CD4-positive, alpha-beta T cell treated with Interferon alpha-2 for 1 hour (primary cell): ENCODE results near the gene GRIK4.
"Not testable (repeated sequence)": the region's sequence is repeated elsewhere in the genome, so short reads cannot be mapped to it uniquely, and the experiment has no call there.

Source experiments
- DNase-seq, 2 donors: peaks; one replicate each; pipeline ENCODE4 v3.0.0-alpha.2; 2020 to 2022

GRIK4 gene

DNA sequence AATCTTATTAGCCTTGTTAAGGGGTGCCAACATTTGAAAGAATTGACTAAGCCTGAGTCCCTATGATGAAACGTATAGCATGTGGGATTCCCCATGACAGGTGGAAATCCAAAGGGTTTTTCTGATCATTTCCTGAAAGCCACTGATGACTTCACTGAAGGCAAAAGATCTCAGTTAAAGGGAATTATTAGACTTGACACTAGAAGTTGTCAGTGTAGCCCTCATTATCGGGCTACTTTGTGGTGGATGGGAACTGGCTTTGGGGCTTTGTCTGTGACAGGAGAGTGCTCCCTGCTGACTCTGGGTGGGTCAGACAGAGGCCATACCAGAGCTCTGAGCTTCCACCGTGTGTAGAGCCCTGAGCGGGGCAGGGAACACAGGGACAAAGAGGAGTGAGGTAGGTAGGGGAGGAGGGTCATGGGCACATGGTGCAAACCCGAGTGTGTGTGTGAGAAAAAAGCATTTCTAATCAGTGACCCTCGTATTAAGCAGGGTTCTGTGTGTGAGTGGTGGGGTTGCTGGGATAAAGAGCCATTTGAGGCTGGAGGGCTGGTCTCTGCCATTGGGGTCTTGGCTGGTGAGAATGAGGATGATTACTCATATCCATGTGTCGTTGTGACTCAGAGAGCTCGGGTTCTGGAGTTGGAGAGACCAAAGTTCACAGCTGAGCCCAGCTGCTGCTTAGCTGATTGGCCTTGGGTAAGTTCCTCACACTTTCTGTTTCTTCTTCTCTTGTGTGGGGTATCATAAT, 101.1 kb downstream of the GRIK4 start:
- DNase-seq: peak in 1 of 2 donors; percentile 0

DNA sequence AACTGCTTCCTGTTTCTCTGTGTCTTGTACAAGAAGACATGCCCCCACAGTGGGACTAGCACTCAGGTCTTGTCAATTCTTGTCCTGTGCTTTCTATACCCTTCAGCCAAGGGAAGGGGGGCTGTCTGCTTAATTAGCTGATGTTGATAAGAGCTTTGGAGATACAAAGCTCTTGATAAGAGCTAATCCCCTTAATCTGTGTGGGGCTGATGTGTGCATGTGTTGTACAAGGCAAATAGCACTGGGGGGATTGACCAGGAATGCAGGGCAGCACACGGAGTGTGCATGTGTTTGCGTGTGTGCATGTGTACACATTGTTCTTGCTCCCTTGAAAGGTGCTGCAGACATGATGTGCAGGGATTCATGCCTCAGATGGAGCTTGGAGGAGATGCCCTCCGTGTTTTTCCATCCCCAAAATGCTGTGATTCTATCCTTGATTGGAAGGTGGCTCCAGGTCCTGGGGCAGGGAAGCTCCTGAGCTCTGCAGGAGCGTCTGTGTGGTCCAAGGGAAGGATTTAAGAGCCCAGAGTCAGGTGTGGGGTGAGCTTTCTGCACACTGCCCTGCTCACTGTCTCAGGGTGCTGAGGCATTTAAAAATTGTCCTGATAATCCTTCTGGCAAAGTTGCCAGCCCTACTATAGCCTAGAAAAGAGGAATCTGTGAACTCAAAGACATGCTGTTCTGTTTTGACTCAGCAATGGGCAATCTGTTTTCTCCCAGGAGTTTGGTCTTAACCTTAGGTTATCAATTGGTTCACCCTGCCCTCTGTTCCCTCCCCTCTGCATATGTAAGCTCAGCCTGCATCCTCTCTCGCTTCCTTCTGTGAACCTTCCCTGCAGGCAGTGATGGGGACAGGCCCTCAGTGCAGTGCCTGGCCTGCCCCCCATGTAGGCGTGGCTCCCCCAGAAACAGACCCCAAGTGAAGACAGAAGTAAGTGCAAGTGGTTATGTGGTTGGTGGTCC, 102.0 kb downstream of the GRIK4 start:
- no peak for DNase-seq

DNA sequence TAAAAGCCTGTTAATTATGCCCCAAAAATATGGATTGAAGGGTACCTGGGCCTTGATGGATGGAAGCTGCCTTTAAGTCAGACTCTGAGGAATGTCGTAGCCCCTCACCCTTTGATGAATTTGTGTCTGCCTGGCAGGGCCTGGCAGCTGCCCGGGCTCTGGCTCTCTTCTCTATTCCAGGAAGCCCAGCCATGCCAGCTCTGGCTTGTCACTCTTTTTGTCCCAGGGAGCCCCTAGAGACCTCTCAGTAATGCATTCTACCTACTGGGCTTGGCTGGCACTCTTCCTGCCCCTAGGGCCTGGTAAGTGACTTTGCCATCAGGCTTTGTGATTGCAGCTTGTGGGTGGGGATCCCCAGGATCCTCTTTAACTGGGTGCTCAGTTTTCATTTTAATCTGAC, 103.8 kb downstream of the GRIK4 start:
- DNase-seq: no peak

DNA sequence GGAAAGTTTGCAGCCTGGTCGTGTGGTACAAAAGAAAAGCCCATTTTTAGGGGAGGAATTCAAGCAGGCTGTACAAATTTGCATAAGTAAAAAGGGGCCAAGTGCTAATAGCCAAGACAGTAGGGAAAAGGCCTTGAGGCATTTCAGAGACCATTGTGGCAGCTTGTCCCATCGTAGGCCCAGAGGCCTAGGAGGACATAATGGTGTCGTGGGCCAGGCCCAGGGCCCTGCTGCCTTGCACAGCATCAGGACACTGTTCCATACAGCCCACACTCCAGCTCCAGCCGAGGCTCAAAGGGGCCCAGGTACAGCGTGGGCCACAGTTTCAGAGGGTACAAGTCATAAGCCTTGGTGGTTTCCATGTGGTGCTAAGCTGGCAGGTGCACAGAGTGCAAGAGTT, 106.9 kb downstream of the GRIK4 start:
- no peak for DNase-seq

DNA sequence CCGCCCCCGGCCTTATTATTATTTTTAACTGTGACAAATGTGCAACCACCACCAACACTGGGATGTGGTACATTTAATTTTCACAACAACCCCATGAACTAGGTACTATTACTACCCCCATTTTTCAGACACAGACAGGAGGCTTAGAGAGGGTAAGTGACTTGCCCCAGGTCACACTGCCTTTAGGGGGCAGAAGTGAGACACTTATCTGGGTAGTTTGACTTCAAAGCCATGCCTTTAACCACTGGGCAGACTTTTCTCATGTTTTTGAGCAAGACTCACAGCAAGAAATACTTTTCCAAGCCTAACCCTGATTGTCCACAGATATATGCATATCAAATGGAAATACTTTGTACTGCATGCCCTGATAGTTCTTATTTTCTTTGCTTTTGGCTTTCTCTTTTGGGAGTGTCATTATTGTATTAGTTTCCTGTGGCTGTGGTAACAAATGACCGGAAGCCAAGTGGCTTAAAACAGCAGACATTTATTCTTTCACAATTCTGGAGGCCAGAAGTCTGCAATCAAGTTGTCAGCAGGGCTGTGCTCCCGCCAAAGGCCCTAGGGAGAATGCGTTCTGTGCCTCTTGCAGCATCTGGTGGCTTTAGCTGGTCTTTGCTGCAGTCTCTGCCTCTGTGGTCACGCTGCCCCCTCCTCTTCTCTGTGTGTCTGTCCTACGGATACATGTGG, 110.8 kb downstream of the GRIK4 start:
- no peak for DNase-seq

GRCh38 chr11:120624992-120625391, 113.4 kb downstream of the GRIK4 start:
- DNase-seq: not testable (repeated sequence)

DNA sequence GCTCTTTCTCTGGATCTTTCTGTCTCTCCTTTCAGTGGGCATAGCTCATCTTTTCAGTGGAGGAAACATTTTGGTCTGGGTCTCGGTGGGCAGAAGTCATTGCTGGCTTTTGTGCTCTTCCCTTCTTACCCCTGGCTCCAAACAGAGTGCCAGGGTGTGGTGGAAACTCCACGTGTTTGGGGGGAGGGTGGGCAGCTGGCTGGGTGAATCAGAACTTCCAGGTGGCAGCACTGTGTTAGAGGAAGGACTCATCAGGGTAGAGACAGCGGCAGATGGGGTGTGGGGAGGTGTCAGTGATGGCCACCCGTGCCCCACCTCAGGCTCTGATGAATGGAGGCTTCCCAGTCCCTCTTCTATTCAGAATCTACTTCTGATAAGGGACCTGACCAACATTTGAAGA, 114.0 kb downstream of the GRIK4 start:
- no peak for DNase-seq

GRCh38 chr11:120626791-120627190, 115.2 kb downstream of the GRIK4 start:
- no peak for DNase-seq

- no peak for DNase-seq
Measured at GRCh38 chr11:120627327-120628163, 116.0 kb downstream of the GRIK4 start.

GRCh38 chr11:120629407-120630080, 118.0 kb downstream of the GRIK4 start:
- DNase-seq: no peak

GRCh38 chr11:120630122-120630521, 118.6 kb downstream of the GRIK4 start:
- no peak for DNase-seq

GRCh38 chr11:120632579-120632978, 121.0 kb downstream of the GRIK4 start:
- no peak for DNase-seq

DNA sequence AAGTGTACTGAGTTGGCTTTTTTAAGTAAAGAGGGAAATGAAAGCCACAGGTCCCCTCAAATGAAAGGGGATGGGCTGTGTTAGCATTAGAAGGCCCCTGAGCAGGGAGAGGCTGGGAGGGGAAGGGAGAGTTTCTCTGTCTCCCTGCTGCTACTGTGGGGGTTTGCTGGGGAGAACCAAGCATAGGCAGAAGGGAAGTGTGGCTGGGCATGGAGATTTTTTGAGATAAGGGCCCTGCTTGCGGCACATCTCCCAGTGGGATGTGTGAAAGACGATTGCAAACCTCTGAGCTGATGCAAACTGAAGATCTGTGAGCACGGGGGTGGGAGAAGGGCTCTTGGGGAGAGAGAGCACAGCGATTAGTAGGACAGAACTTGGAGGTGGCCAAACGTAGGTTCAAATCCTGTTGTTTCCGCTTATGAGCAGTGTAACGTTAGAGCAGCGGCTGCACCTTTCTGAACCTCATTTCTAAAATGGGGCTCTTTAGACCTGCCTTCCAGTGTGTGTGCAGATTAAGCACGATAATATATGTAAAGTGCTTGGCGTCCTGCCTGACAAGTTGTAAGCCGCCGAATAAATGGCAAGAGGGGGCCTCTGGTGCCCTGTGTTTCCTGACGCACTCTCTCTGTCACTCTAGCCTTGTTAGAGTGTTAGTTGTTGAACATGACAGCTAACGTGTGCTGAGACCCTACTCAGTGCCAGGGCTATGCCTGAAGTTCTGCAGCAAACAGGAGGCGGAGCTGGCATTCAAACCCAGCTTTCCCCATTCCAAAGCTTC, 122.3 kb downstream of the GRIK4 start:
- DNase-seq: no peak

DNA sequence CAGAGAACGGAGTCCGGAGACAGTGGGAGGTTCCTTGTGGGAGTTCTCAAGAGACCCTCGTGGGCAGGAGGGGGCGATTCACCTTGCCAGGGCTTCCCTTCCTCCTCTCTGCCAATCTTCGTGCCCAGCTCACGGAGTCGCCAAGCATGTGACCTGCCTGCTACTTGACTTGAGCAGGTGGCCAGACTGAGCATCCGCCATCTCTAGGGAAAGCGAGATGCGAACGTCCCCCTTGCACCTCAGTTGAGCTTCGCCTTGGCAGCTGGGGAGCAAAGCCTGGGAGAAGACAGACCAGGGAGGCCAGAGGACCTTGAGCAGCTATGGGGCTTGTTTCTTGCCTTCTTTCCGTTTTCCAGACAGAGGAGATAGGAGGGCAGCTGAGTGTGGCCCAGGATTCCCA, 123.2 kb downstream of the GRIK4 start:
- no peak for DNase-seq

DNA sequence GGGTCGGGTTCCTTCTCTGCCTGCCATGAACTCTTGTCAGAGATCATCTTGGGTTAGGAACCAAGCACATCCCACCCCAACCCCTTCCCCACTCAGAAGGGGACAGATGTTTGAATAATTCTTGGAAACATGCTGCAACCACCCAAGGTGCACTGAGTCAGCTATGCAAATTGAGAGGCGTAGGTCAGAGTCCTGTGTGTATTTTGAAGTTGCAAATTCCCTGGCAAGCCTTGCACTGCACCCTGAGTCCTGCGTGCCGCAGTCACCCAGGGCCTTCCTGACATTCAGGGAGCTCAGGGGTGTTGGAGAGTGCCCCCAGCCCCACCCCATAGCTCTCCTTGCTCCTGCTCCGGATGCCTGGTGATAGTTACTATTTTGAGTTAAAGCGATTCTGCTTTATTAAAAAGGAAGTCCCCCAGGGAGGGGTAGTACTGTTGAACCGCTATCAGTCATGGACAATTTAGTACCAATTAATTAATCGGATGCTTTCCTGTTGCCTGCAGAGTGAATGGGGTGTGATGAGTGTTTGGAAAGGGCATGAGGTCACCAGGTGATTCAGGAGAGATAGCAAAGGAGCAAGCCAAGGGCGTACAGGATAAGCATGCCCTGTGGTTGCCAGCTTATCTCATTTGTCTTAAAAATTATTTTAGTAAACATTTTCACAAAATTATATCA, 123.7 kb downstream of the GRIK4 start:
- no peak for DNase-seq

DNA sequence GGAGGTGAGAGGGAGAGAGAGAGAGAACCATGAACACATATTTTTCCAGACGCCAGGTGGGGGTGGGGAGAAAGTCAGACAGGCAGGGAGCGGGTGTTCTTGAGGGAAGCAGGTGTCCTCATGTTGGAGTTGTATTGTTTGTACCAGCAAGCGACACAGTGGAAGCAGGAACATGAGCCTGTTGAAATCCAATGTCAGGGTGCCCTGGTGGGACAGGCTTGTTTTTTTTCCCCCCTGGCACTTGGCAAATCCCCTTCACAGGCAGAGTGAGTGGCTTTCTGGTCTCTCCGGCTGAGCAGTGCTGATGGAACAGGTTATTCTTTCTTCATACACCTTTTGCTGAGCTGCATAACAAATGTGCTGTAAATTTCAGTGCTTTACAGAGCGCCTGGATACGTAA, 125.6 kb downstream of the GRIK4 start:
- no peak for DNase-seq

GRCh38 chr11:120642196-120642894, 130.8 kb downstream of the GRIK4 start:
- no peak for DNase-seq

DNA sequence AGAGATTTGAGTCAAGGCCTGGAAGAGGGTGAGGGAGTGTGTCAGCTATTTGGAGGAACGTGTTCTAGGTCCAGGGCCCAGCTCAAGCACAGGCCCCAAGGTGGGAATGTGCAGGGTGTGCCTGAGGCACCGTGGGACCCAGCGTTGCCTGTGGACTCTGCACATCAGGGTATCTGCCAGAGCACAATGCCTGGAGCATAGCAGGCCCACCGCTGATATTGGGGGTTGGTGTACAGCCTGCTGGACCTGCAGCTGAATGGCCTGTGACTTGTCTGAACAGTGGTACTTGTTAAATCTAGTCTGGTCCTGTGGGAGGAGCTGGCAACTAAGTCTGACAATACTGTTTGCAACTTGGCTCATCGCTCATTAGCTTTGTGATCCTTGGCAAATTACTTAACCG, 131.7 kb downstream of the GRIK4 start:
- no peak for DNase-seq

- DNase-seq: no peak
Measured at GRCh38 chr11:120645639-120646038, 134.1 kb downstream of the GRIK4 start.

GRCh38 chr11:120646206-120646605, 134.7 kb downstream of the GRIK4 start:
- no peak for DNase-seq
